ENCODE data around the gene DGKH. TPM values are rescaled to one million over a fixed set of nuclear protein-coding genes. Genes with fewer than 3 reads are reported as not detected.
A peak's percentile ranks its signal among the peaks of the same experiment; 100 is the strongest.

DGKH gene
- total RNA-seq: 10 to 100 TPM in 4 of 5 donors, 1 to 10 TPM in 1; 8.1 to 41.5 (median 21.6) TPM
- polyA plus RNA-seq: 1 to 10 TPM in 1 of 3 donors, under 1 TPM in 2; 0.61 to 2.0 (median 0.62) TPM
- long read RNA-seq, donor 1: 0 reads
- long read RNA-seq, donor 2: 0 reads
- long read RNA-seq, donor 3: 0 reads
- long read RNA-seq, donor 4: 0 reads
- long read RNA-seq, donor 5: 0 reads
- long read RNA-seq, donor 6: 0 reads
- long read RNA-seq, donor 7: 0 reads
- long read RNA-seq, donor 8: 0 reads
- long read RNA-seq, donor 9: 0 reads
- long read RNA-seq, donor 10: 0 reads

- Histone ChIP-seq H3K4me3 (peak within 1 kb of the TSS; percentile 92 to 97 (median 94)), H3K36me3 (no peaks in the 10 kb centered on the region), H3K27me3 (no peaks in the 10 kb centered on the region), H3K4me1 (peaks cover 5 to 31% (median 24%) of the 10 kb centered on the region in 4 donors), H3K9me3 (no peaks in the 10 kb centered on the region), H3K27ac (peak within 1 kb of the TSS; percentile 87 to 97 (median 91))
- no peak for TF ChIP-seq POLR2A (IDR thresholded peaks at IDR 0.05)
- TF ChIP-seq CTCF (IDR thresholded peaks at IDR 0.05): no peak
- DNase-seq: no peak
- intact Hi-C loops (cut with DNase I; ENCODE audit: low total_unique reads): no loop called here
- WGBS, 5 donors: 0 to 1% (median 0%) methylated on average over 3 to 32 of the region's 32 CpGs
Observed at GRCh38 chr13:42048342-42048683, at the start of gene DGKH. Gene DGKH (plus strand): TSS chr13:42048648. CDS start chr13:42048774, 126 bp downstream.

GRCh38 chr13:42000846-42001245 lies 47.6 kb upstream of the DGKH start:
- DNase-seq: no peak
- intact Hi-C loops (cut with DNase I; ENCODE audit: low total_unique reads): no loop called here
- WGBS, 5 donors: 37 to 73% (median 61%) methylated on average over 2 of the region's 2 CpGs
- no peaks in the 10 kb centered on the region for H3K27me3 ChIP-seq
- no peaks in the 10 kb centered on the region for H3K36me3 ChIP-seq
- no peaks in the 10 kb centered on the region for H3K9me3 ChIP-seq
- TF ChIP-seq CTCF (IDR thresholded peaks at IDR 0.05): no peak
- no peak for TF ChIP-seq EP300 (IDR thresholded peaks at IDR 0.05)
- TF ChIP-seq POLR2A (IDR thresholded peaks at IDR 0.05): no peak
- TF ChIP-seq POLR2AphosphoS5 (IDR thresholded peaks at IDR 0.05): no peak
- H3K4me1 ChIP-seq: peaks cover 0 to 12% (median 6%) of the 10 kb centered on the region in 4 donors
- no peak overlapping the region for H3K27ac ChIP-seq
- no peak overlapping the region for H3K4me3 ChIP-seq

- Histone ChIP-seq H3K27me3 (no peaks in the 10 kb centered on the region), H3K4me1 (peaks cover 0 to 12% (median 6%) of the 10 kb centered on the region in 4 donors), H3K4me3 (no peak overlapping the region), H3K27ac (no peak overlapping the region), H3K36me3 (no peaks in the 10 kb centered on the region), H3K9me3 (no peaks in the 10 kb centered on the region)
- WGBS, 5 donors: 19 to 38% (median 28%) methylated on average over 6 of the region's 6 CpGs
- intact Hi-C loops (cut with DNase I; ENCODE audit: low total_unique reads): no loop called here
- peak in 1 of 2 donors; percentile 59 for DNase-seq
- no peak for TF ChIP-seq CTCF (IDR thresholded peaks at IDR 0.05)
- TF ChIP-seq POLR2A (IDR thresholded peaks at IDR 0.05): no peak
Observed at GRCh38 chr13:42001580-42001979, 46.9 kb upstream of the DGKH start.

- peaks cover 0 to 12% (median 6%) of the 10 kb centered on the region in 4 donors for H3K4me1 ChIP-seq
- no peaks in the 10 kb centered on the region for H3K27me3 ChIP-seq
- TF ChIP-seq EP300 (IDR thresholded peaks at IDR 0.05) (no peak), POLR2A (IDR thresholded peaks at IDR 0.05) (no peak), CTCF (IDR thresholded peaks at IDR 0.05) (no peak), POLR2AphosphoS5 (IDR thresholded peaks at IDR 0.05) (no peak)
- WGBS, 5 donors: 75 to 83% (median 82%) methylated on average over 2 of the region's 2 CpGs
- no peaks in the 10 kb centered on the region for H3K9me3 ChIP-seq
- intact Hi-C loops (cut with DNase I; ENCODE audit: low total_unique reads): no loop called here
- DNase-seq: no peak
- no peak overlapping the region for H3K4me3 ChIP-seq
- H3K27ac ChIP-seq: no peak overlapping the region
- H3K36me3 ChIP-seq: no peaks in the 10 kb centered on the region
Observed at GRCh38 chr13:42002066-42002465, 46.4 kb upstream of the DGKH start.
